ENCODE data around the gene PCDHA1.

PCDHA1 gene

GRCh38 chr5:141051521-141051866, 265.6 kb downstream of the PCDHA1 start:
- no peak for DNase-seq

Data from NCI-H524 (cell line).